B cell (primary cell): ENCODE measurements around the gene GNG7. TPM values are rescaled to one million over a fixed set of nuclear protein-coding genes. Genes with fewer than 3 reads are reported as not detected.
"Not testable (repeated sequence)": the region's sequence is repeated elsewhere in the genome, so short reads cannot be mapped to it uniquely, and the experiment has no call there.

Source experiments
- ATAC-seq: fragments of 200-7000 bp; cut with Tn5 transposase; one replicate; pipeline ENCODE4 v1.10.0; 2021; ENCODE audit warnings: low read depth, mild to moderate bottlenecking, moderate number of reproducible peaks, moderate library complexity
- CTCF ChIA-PET: fragments of 350-600 bp; sonication (Branson Sonifier 250); formaldehyde crosslinking; loops from one replicate; lab custom pipeline; 2021; ENCODE audit warnings: antibody characterized with exemption, inconsistent platforms; lab: Charles Lee
- POLR2A ChIA-PET: fragments of 350-600 bp; sonication (Branson Sonifier 250); formaldehyde crosslinking; loops from one replicate; lab custom pipeline; 2021; ENCODE audit warnings: antibody characterized with exemption; lab: Charles Lee
- DNase-seq: peaks from one replicate; pipeline ENCODE4 v3.0.0; 2013
- H2AFZ ChIP-seq: 2 replicates; pipeline ENCODE4 v1.6.1; 2012; ENCODE audit warnings: mild to moderate bottlenecking, low read depth, low read length; ENCODE audit not compliant: insufficient read depth, poor library complexity, severe bottlenecking
- H3K27ac ChIP-seq, 2 donors: 1 replicate in 1 of 2; 2 replicates in 1 of 2; pipeline ENCODE4 v1.5.1; 2012 to 2013; ENCODE audit warnings: low read length in 2 of 2, mild to moderate bottlenecking in 2 of 2, moderate library complexity in 1 of 2
- H3K27me3 ChIP-seq, 4 experiments: fragments of 200-600 bp in 1 of 4; sonication (generic) in 1 of 4; replicated peaks in 1 of 4; 1 replicate in 2 of 4; 2 replicates in 2 of 4; pipeline versions ENCODE4 v1.6.1 to v1.7.0; 2013 to 2016; ENCODE audit warnings: low read length in 3 of 4, mild to moderate bottlenecking in 2 of 4, mixed read lengths in 1 of 4, moderate library complexity in 1 of 4; ENCODE audit not compliant: insufficient read depth in 4 of 4, control insufficient read depth in 3 of 4; ENCODE audit errors: control extremely low read depth in 1 of 4
- H3K36me3 ChIP-seq, 2 experiments: replicated peaks in 1 of 2; 1 replicate in 1 of 2; 2 replicates in 1 of 2; pipeline versions ENCODE4 v1.6.1 to v1.7.1; 2013; ENCODE audit warnings: low read length in 1 of 2; ENCODE audit not compliant: insufficient read depth in 2 of 2, control insufficient read depth in 1 of 2; ENCODE audit errors: control extremely low read depth in 1 of 2, extremely low read depth in 1 of 2
- H3K4me1 ChIP-seq, 2 donors: fragments of 200-600 bp in 1 of 2; sonication (generic) in 1 of 2; 1 replicate in 1 of 2; 2 replicates in 1 of 2; pipeline versions ENCODE4 v1.5.1 to v1.6.1; 2013 to 2017; ENCODE audit warnings: low read length in 2 of 2; ENCODE audit not compliant: control insufficient read depth in 2 of 2, insufficient read depth in 2 of 2
- H3K4me2 ChIP-seq: replicated peaks from 2 replicates; pipeline ENCODE3; 2012; ENCODE audit warnings: mild to moderate bottlenecking, low read depth, low read length; ENCODE audit not compliant: poor library complexity, severe bottlenecking
- H3K4me3 ChIP-seq, 5 experiments: fragments of 200-600 bp in 1 of 5; sonication (generic) in 1 of 5; 1 replicate in 3 of 5; 2 replicates in 2 of 5; pipeline versions ENCODE4 v1.5.1 to v1.7.0; 2011 to 2016; ENCODE audit warnings: low read length in 4 of 5, mild to moderate bottlenecking in 4 of 5, low read depth in 2 of 5, control low read depth in 1 of 5, moderate library complexity in 1 of 5; ENCODE audit not compliant: insufficient read depth in 1 of 5; ENCODE audit errors: control extremely low read depth in 1 of 5, extremely low read depth in 1 of 5
- H3K79me2 ChIP-seq: fragments of 200-600 bp; sonication (generic); one replicate; pipeline ENCODE4 v1.6.0; 2016; ENCODE audit warnings: low read length; ENCODE audit not compliant: control insufficient read depth, insufficient read depth
- H3K9ac ChIP-seq: fragments of 200-600 bp; sonication (generic); 2 replicates; pipeline ENCODE4 v1.6.1; 2017; ENCODE audit warnings: mild to moderate bottlenecking, low read length, moderate library complexity
- H3K9me3 ChIP-seq, 3 donors: one replicate each; pipeline versions ENCODE4 v1.6.1 to v1.7.1; 2013; ENCODE audit warnings: low read length in 2 of 3; ENCODE audit not compliant: control insufficient read depth in 2 of 3, insufficient read depth in 1 of 3; ENCODE audit errors: control extremely low read depth in 1 of 3
- H4K20me1 ChIP-seq: 2 replicates; pipeline ENCODE4 v1.6.0; 2012; ENCODE audit warnings: mild to moderate bottlenecking, low read length; ENCODE audit not compliant: insufficient read depth, control insufficient read depth, poor library complexity, severe bottlenecking
- H3K27ac Mint-ChIP-seq: one replicate; pipeline ENCODE4 v1.8.0; 2021; ENCODE audit warnings: mixed read lengths
- H3K27me3 Mint-ChIP-seq: one replicate; pipeline ENCODE4 v1.8.0; 2021; ENCODE audit warnings: mixed read lengths
- H3K4me1 Mint-ChIP-seq: one replicate; pipeline ENCODE4 v1.8.0; 2021; ENCODE audit warnings: mixed read lengths
- H3K4me3 Mint-ChIP-seq: one replicate; pipeline ENCODE4 v1.8.0; 2021; ENCODE audit warnings: mixed read lengths
- H3K9me3 Mint-ChIP-seq: one replicate; pipeline ENCODE4 v1.8.0; 2022; ENCODE audit warnings: mixed read lengths; ENCODE audit not compliant: insufficient read depth
- WGBS: methylation state at CpG from one replicate; pipeline ENCODE4 v1.1.5; 2013; ENCODE audit warnings: missing lambda C conversion rate; ENCODE audit not compliant: insufficient coverage; 5-methylcytosine and 5-hydroxymethylcytosine counted together
- intact Hi-C: fragments of 100-400 bp; cut with micrococcal nuclease; formaldehyde crosslinking; loops from one replicate; pipeline ENCODE4 v1.10.0; 2022
- polyA plus RNA-seq: library from polyadenylated mRNA; depleted of rRNA; stranded (reverse); fragments of >200 nt; gene quantifications from 2 replicates; pipeline ENCODE4 v1.2.3, GENCODE V29; 2012
- total RNA-seq, 2 donors: library from RNA; stranded (reverse); fragments of 120-200 nt in 1 of 2; gene quantifications; 1 replicate in 1 of 2; 2 replicates in 1 of 2; pipeline versions ENCODE4 v1.2.3 to v1.2.4, GENCODE V29; 2013 to 2022

Gene GNG7
- total and polyA plus RNA-seq, 2 donors (not counting 1 experiment from before 2014, with no cell fraction given), result 76.3 to 153 TPM

- DNase-seq, H3K4me3 Mint-ChIP-seq, H3K27ac Mint-ChIP-seq, H3K27ac ChIP-seq, H3K4me2 ChIP-seq, ATAC-seq, H3K27me3 Mint-ChIP-seq, H3K9ac ChIP-seq, H3K9me3 Mint-ChIP-seq, intact Hi-C loops, H3K27me3 ChIP-seq, H3K9me3 ChIP-seq, H3K4me3 ChIP-seq, H2AFZ ChIP-seq: not testable (repeated sequence)
- Histone ChIP-seq H3K79me2 (peaks cover 83% of the 10 kb centered on the region), H3K4me1 (peaks cover 30 to 56% of the 10 kb centered on the region in 2 donors), H4K20me1 (peaks cover 90% of the 10 kb centered on the region), H3K36me3 (peaks cover 0 to 19% of the 10 kb centered on the region in 2 experiments)
- WGBS, result 95% methylated on average over 9 of the region's 9 CpGs
- ChIA-PET POLR2A (interaction anchor here (0.7 to 1.7 kb wide), 2 partner anchors 42 to 130 kb away, joined by 3 to 14 read pairs; partner anchors contain the start of gene GADD45B), CTCF (interaction anchor here (1.7 to 19.5 kb wide), 2 partner anchors 23 to 45 kb away, joined by 8 to 593 read pairs; no protein-coding TSS in a partner anchor)
- H3K4me1 Mint-ChIP-seq, result peaks cover 48% of the 10 kb centered on the region
These were observed 95.7 kb downstream of the GNG7 start for GRCh38 chr19:2606774-2607173.

GRCh38 chr19:2605889-2606288 is 96.6 kb downstream of the GNG7 start:
- Histone ChIP-seq H3K4me1 (peaks cover 27 to 47% of the 10 kb centered on the region in 2 donors), H3K79me2 (peaks cover 84% of the 10 kb centered on the region), H3K36me3 (peaks cover 0 to 19% of the 10 kb centered on the region in 2 experiments), H4K20me1 (peaks cover 92% of the 10 kb centered on the region)
- H3K27me3 ChIP-seq, H3K9me3 ChIP-seq, H3K4me2 ChIP-seq, DNase-seq, H3K9ac ChIP-seq, ATAC-seq, H3K4me3 Mint-ChIP-seq, H3K4me3 ChIP-seq, intact Hi-C loops, H3K9me3 Mint-ChIP-seq, H3K27ac ChIP-seq, H3K27me3 Mint-ChIP-seq, H3K27ac Mint-ChIP-seq, H2AFZ ChIP-seq: not testable (repeated sequence)
- WGBS, result 100% methylated on average over 7 of the region's 9 CpGs
- CTCF ChIA-PET, result interaction anchor here (0.7 kb wide), 1 partner anchor 128 kb away, joined by 4 read pairs; no protein-coding TSS in a partner anchor
- POLR2A ChIA-PET, result interaction anchor here (0.6 kb wide), 1 partner anchor 128 kb away, joined by 3 read pairs; no protein-coding TSS in a partner anchor
- H3K4me1 Mint-ChIP-seq, result peaks cover 46% of the 10 kb centered on the region
